ENCODE data around the gene MINDY1. TPM values are rescaled to one million over a fixed set of nuclear protein-coding genes. Genes with fewer than 3 reads are reported as not detected.

The MINDY1 gene
- polyA plus RNA-seq, 1 donor from 2014 or later: 2.3 TPM

- Mint-ChIP-seq H3K4me1 (peaks cover 19 to 31% (median 22%) of the 10 kb centered on the region in 3 donors), H3K9me3 (no peaks in the 10 kb centered on the region), H3K27me3 (no peaks in the 10 kb centered on the region), H3K36me3 (peaks cover 2% of the 10 kb centered on the region), H3K27ac (peak overlapping the region in 2 of 3 donors; percentile 48 to 92), H3K4me3 (peak overlapping the region in 2 of 4 donors; percentile 53 to 82)
Measured at GRCh38 chr1:150970808-150971582, 35.7 kb downstream of the MINDY1 start.

GRCh38 chr1:150969626-150970025 lies 37.1 kb downstream of the MINDY1 start:
- no peaks in the 10 kb centered on the region for H3K9me3 Mint-ChIP-seq
- H3K27ac Mint-ChIP-seq: no peak overlapping the region
- H3K4me1 Mint-ChIP-seq: peaks cover 17 to 29% (median 19%) of the 10 kb centered on the region in 3 donors
- H3K36me3 Mint-ChIP-seq: peaks cover 2% of the 10 kb centered on the region
- H3K4me3 Mint-ChIP-seq: no peak overlapping the region
- no peaks in the 10 kb centered on the region for H3K27me3 Mint-ChIP-seq

- H3K27ac Mint-ChIP-seq: peak overlapping the region in 1 of 3 donors; percentile 75
- peaks cover 15 to 29% (median 19%) of the 10 kb centered on the region in 3 donors for H3K4me1 Mint-ChIP-seq
- H3K27me3 Mint-ChIP-seq: no peaks in the 10 kb centered on the region
- H3K36me3 Mint-ChIP-seq: peaks cover 2% of the 10 kb centered on the region
- no peak overlapping the region for H3K4me3 Mint-ChIP-seq
- H3K9me3 Mint-ChIP-seq: no peaks in the 10 kb centered on the region
Measured at GRCh38 chr1:150968491-150968890, 38.2 kb downstream of the MINDY1 start.

GRCh38 chr1:150967936-150968335 lies 38.8 kb downstream of the MINDY1 start:
- Mint-ChIP-seq H3K4me3 (no peak overlapping the region), H3K36me3 (peaks cover 2% of the 10 kb centered on the region), H3K4me1 (peaks cover 11 to 23% (median 17%) of the 10 kb centered on the region in 3 donors), H3K9me3 (no peaks in the 10 kb centered on the region), H3K27me3 (no peaks in the 10 kb centered on the region), H3K27ac (peak overlapping the region in 1 of 3 donors; percentile 1)

- H3K9me3 Mint-ChIP-seq: no peaks in the 10 kb centered on the region
- peaks cover 2% of the 10 kb centered on the region for H3K36me3 Mint-ChIP-seq
- peak overlapping the region in 2 of 3 donors; percentile 14 to 21 for H3K27ac Mint-ChIP-seq
- H3K4me3 Mint-ChIP-seq: peak overlapping the region in 1 of 4 donors; percentile 21
- no peaks in the 10 kb centered on the region for H3K27me3 Mint-ChIP-seq
- H3K4me1 Mint-ChIP-seq: peaks cover 0 to 7% (median 5%) of the 10 kb centered on the region in 3 donors
Measured at GRCh38 chr1:150966011-150966410, 40.7 kb downstream of the MINDY1 start.

GRCh38 chr1:150965605-150966004 lies 41.1 kb downstream of the MINDY1 start:
- no peaks in the 10 kb centered on the region for H3K9me3 Mint-ChIP-seq
- no peak overlapping the region for H3K4me3 Mint-ChIP-seq
- peaks cover 4% of the 10 kb centered on the region for H3K36me3 Mint-ChIP-seq
- peaks cover 0 to 5% (median 4%) of the 10 kb centered on the region in 3 donors for H3K4me1 Mint-ChIP-seq
- H3K27ac Mint-ChIP-seq: no peak overlapping the region
- H3K27me3 Mint-ChIP-seq: no peaks in the 10 kb centered on the region

- H3K27me3 Mint-ChIP-seq: no peaks in the 10 kb centered on the region
- no peak overlapping the region for H3K4me3 Mint-ChIP-seq
- no peaks in the 10 kb centered on the region for H3K9me3 Mint-ChIP-seq
- peak overlapping the region in 1 of 3 donors; percentile 59 for H3K27ac Mint-ChIP-seq
- H3K36me3 Mint-ChIP-seq: peaks cover 5% of the 10 kb centered on the region
- peaks cover 1 to 5% (median 2%) of the 10 kb centered on the region in 3 donors for H3K4me1 Mint-ChIP-seq
Measured at GRCh38 chr1:150964164-150964489, 42.6 kb downstream of the MINDY1 start.

GRCh38 chr1:150963321-150964163 lies 43.2 kb downstream of the MINDY1 start:
- peak overlapping the region in 1 of 4 donors; percentile 47 for H3K4me3 Mint-ChIP-seq
- no peaks in the 10 kb centered on the region for H3K9me3 Mint-ChIP-seq
- H3K27ac Mint-ChIP-seq: peak overlapping the region in 2 of 3 donors; percentile 11 to 59
- H3K27me3 Mint-ChIP-seq: no peaks in the 10 kb centered on the region
- H3K4me1 Mint-ChIP-seq: peaks cover 0 to 5% (median 2%) of the 10 kb centered on the region in 3 donors
- peaks cover 5% of the 10 kb centered on the region for H3K36me3 Mint-ChIP-seq

GRCh38 chr1:150961756-150962155 lies 44.9 kb downstream of the MINDY1 start:
- H3K27me3 Mint-ChIP-seq: no peaks in the 10 kb centered on the region
- peaks cover 0 to 5% (median 2%) of the 10 kb centered on the region in 3 donors for H3K4me1 Mint-ChIP-seq
- peaks cover 4% of the 10 kb centered on the region for H3K36me3 Mint-ChIP-seq
- H3K4me3 Mint-ChIP-seq: no peak overlapping the region
- no peak overlapping the region for H3K27ac Mint-ChIP-seq
- H3K9me3 Mint-ChIP-seq: no peaks in the 10 kb centered on the region

- H3K27me3 Mint-ChIP-seq: no peaks in the 10 kb centered on the region
- peaks cover 4% of the 10 kb centered on the region for H3K36me3 Mint-ChIP-seq
- H3K27ac Mint-ChIP-seq: no peak overlapping the region
- H3K9me3 Mint-ChIP-seq: no peaks in the 10 kb centered on the region
- H3K4me3 Mint-ChIP-seq: no peak overlapping the region
- peaks cover 0 to 2% (median 0%) of the 10 kb centered on the region in 3 donors for H3K4me1 Mint-ChIP-seq
Measured at GRCh38 chr1:150960646-150961045, 46.1 kb downstream of the MINDY1 start.

- Mint-ChIP-seq H3K9me3 (no peaks in the 10 kb centered on the region), H3K27me3 (no peaks in the 10 kb centered on the region), H3K36me3 (peaks cover 10% of the 10 kb centered on the region), H3K27ac (no peak overlapping the region), H3K4me3 (no peak overlapping the region), H3K4me1 (peaks cover 0 to 3% (median 0%) of the 10 kb centered on the region in 3 donors)
Measured at GRCh38 chr1:150957666-150958065, 49.0 kb downstream of the MINDY1 start.

- no peaks in the 10 kb centered on the region for H3K9me3 Mint-ChIP-seq
- H3K4me1 Mint-ChIP-seq: peaks cover 0 to 5% (median 0%) of the 10 kb centered on the region in 3 donors
- no peak overlapping the region for H3K4me3 Mint-ChIP-seq
- peaks cover 11% of the 10 kb centered on the region for H3K36me3 Mint-ChIP-seq
- peak overlapping the region in 1 of 3 donors; percentile 92 for H3K27ac Mint-ChIP-seq
- no peaks in the 10 kb centered on the region for H3K27me3 Mint-ChIP-seq
Measured at GRCh38 chr1:150955280-150955679, 51.4 kb downstream of the MINDY1 start.

GRCh38 chr1:150954708-150955107 lies 52.0 kb downstream of the MINDY1 start:
- Mint-ChIP-seq H3K4me1 (peaks cover 0 to 3% (median 0%) of the 10 kb centered on the region in 3 donors), H3K27ac (no peak overlapping the region), H3K27me3 (no peaks in the 10 kb centered on the region), H3K36me3 (peaks cover 11% of the 10 kb centered on the region), H3K4me3 (no peak overlapping the region), H3K9me3 (no peaks in the 10 kb centered on the region)

All from IgD-negative memory B cell (primary cell).